NOMO-1 treated with dmso at 0.1 percent for 144 hours (cell line): ENCODE measurements around the gene KIF25.
"Not testable (repeated sequence)": the region's sequence is repeated elsewhere in the genome, so short reads cannot be mapped to it uniquely, and the experiment has no call there.

Experiments used
- DNase-seq: peaks from one replicate; lab custom pipeline; 2025; ENCODE audit not compliant: unreplicated experiment; lab: John Stamatoyannopoulos, UW

The KIF25 gene

DNA sequence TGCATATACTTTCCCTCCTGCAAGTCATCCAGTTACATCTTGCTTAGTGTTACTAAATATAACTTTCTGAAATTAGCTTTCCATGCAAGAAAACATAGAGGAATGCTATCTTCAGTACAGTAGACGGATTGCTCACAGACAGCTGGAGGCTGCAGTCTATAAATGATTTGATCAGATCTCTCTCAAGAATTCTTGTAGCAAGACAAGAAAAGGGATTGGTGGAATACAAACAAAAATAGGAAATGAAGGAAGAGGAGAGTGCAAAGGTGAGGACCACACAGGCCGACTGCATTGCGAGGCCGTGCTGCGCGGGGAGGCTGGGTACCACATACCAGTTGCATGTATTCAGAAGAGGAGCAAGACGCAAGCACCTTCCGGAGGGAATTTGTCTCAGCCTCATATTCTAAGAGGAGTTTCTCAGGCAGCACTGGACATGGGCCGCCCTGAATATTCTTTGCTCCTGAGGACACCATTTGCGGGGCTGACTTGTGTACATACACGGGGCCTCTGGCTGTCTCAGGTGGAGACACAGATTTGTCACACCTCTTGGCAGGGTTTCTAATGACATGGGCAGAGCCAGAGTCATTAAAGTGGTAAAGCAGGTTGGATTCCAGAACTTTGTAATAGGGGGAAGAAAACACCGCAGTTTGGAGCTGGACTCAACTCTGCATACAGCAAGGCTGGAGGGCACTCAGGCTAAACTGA, 22.7 kb upstream of the KIF25 start:
- no peak for DNase-seq

DNA sequence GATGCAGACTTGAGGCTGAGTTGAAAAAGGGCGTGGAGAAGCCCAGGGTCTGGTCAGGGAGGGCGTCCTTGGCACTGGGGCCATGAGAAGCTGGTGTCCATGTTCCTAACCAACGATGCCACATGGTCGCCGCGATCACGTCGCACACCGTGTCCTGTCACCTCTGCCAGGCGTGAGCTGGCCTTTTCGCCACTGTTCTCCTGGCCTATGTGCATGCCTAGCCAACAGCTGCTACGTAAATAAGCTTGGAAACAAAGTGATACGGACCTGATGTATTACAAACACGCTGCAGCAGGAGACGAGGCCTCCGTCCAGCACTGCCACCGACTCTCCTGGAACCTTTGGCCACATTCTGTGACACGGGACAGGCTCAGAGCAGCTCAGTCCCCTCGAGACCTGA, 22.0 kb upstream of the KIF25 start:
- DNase-seq = no peak

DNA sequence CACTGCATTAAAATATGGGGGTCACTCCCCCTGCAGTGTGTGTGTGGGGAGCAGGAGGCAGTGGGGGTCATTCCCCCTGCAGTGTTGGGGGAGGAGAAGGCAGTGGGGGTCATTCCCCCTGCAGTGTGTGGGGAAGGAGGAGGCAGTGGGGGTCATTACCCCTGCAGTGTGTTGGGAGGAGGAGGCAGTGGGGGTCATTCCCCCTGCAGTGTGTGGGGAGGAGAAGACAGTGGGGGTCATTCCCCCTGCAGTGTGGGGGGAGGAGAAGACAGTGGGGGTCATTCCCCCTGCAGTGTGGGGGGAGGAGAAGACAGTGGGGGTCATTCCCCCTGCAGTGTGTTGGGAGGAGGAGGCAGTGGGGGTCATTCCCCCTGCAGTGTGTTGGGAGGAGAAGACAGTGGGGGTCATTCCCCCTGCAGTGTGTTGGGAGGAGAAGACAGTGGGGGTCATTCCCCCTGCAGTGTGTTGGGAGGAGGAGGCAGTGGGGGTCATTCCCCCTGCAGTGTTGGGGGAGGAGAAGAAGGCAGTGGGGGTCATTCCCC, 21.3 kb upstream of the KIF25 start:
- not testable (repeated sequence) for DNase-seq

DNA sequence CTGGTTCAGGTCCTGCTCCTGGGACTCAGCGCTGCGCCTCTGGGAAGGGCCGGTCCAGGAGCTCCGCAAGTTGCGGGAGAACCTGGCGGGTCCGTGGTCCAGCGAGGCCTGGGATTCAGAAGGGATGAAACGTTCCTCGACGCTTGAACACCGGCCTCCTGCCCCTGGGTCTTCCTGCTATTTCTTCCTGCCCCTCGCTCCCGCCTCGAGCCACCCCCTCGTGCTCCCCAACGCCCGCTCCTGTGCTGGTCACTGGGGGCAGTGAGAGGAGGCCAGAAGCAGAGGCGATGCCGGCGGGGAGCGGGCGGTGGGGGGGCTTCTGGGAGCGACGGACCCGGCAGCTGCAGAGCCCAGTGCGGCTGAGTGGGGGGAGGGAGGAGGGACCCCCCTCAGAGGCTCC, 20.8 kb upstream of the KIF25 start:
- no peak for DNase-seq

DNA sequence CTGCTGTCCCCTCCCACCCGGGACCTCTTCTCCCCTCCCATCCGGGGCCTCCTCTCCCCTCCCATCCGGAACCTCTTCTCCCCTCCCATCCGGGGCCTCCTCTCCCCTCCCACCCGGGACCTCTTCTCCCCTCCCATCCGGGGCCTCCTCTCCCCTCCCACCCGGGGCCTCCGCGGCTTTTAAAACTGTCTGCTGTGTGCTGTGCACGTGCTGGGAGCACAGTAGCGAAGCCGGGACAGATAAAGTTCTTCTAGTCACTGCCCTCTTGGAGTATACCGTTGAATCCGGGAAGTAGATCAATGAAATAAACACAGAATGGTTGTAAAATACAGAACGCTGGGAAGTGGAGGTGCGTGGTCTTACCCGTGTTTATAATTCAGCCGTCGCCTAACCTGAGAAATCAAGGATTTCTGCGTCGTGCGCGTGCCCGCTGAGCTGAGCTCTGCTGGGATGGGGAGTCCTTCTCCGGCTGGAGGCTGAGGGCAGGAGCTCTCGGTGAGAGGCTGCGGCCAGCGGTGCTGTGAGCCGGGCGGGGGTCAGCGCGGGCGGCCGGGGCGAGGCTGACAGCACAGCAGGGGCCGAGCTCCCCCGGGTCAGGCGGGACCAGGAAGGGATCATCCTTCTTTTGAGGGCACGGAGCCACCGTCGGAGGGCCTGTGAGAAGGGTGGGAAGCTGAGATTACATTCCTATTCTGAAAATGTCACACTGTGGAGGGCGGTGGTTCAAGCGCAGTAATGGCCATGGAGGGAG, 19.6 kb upstream of the KIF25 start:
- no peak for DNase-seq

DNA sequence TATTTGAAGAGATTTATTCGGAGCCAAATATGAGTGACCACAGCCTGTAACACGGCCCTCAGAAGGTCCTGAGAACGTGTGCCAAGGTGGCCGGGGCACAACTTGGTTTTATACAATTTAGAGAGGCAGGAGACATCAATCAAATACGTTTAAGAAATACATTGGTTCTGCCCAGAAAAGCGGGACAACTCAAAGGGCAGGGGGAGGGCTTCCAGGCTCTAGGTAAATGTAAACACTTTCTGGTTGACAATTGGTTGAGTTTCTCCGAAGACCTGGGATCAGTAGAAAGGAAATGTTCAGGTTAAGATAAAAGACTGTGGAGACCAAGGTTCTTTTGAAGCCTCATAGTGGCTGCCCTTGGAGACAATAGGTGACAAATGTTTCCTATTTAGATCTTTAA, 18.9 kb upstream of the KIF25 start:
- no peak for DNase-seq

DNA sequence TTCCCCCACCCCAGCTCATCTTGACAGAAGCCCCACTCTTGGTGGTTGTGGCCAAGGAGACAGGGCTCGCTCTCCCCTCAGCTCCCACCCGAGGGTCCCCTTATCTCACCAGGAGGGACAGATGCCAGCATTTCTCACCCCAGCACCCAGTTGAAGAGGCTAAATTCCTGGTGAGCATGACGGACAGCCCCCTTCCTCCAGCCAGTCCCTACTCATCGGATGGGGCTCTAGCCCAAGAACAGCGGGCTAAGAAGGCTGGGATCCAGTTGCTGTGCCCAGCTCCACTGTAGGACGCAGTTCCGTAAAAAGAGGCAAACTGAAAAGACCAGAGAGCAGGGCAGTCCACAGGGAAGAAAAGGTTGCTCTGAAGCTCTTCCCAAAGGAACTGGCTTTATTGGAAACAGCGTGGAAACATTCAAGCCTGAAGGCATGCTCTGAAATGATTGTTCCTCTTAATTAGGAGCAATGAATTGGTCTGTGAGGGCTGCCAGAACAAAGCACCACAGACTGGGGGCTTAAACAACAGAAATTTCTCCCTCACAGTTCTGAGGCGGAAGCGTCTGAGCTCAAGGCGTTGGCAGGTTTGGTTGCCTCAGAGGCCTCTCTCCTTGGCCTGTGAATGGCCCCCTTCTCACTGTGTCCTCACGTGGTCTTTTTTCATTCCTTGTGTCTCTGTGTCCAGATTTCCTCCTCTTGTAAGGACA, 17.9 kb upstream of the KIF25 start:
- DNase-seq = no peak

DNA sequence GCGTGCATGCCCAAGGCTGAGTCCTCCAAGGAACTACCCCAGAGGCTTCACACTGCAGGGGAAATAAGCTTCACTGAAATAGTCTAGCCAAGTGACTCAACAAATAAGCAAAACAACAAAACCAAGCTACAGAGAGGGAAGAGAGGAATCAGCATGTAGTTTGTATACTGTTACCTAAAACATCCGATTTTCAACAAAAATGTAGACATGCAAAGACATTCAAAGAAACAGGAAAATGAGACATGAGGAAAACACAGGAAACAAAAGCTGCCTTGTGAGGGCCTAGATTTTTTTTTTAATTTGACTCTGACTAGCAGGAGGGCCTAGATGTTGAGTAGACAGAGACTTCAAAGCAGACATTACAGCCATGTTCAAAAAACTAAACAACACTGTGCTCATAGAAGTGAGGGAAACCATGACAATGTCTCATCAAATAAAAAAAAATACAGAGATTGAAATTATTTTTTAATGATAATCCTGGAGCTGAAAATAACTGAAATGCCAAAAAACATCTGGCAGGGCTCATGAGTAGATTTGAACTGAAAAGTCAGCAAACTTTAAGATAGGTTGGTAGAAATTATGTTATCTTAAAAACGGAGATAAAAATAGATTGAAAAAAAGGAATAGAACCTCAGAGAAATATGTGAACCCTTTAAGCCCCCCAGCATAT, 16.4 kb upstream of the KIF25 start:
- no peak for DNase-seq

DNA sequence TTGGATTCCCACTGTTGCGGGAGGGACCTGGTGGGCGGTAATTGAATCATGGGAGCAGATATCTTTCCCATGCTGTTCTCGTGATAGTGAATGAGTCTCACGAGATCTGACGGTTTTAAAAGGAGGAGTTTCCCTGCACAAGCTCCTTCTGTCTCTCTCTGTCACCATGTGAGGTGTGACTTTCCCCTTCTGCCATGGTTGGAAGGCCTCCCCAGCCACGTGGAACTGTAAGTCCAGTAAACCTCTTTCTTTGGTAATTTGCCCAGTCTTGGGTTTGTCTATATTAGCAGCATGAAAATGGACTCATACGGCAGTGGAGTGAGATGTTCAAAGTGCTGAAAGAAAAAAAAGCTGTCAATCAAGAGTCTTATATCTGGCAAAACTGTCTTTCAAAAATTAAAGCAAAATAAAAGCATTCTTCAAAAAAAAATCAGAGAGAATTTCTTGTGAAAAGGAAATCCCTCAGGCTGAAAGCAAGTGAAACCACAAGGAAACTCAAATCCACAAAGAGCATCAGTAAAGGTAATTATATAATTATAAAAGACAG, 15.5 kb upstream of the KIF25 start:
- DNase-seq = no peak

GRCh38 chr6:167984144-167984719, 13.2 kb upstream of the KIF25 start:
- DNase-seq = no peak

DNA sequence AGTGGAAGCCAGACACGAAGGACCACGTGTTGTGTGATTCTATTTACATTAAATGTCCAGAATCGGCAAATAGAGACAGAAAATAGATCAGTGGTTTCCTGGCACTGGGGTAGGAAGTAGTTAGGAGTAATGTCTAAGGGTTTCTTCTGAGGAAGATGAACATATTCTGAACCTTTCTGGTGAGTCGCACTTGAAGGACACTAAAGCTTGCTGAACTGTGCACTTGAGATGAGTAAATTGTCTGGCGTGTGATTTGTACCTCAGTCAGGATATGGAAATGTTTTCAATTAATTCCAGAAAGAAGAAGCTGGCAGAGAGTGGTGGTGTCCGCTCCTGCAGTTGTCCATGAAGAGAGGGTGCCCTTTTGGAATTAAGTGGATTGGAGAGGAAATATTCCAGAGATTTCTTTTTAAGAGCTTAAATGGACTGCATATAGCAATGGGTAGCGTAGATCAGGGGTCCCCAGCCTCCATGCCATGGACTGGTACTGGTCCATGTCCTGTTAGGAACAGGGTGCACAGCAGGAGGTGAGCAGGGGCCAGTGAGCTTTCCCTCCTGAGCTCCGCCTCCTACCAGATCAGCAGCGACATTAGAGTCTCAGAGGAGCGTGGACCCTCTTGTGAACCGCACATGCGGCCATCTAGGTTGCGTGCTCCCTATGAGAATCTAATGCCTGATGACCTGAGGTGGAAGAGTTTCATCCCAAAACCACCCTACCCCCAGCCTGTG, 12.4 kb upstream of the KIF25 start:
- DNase-seq = no peak

DNA sequence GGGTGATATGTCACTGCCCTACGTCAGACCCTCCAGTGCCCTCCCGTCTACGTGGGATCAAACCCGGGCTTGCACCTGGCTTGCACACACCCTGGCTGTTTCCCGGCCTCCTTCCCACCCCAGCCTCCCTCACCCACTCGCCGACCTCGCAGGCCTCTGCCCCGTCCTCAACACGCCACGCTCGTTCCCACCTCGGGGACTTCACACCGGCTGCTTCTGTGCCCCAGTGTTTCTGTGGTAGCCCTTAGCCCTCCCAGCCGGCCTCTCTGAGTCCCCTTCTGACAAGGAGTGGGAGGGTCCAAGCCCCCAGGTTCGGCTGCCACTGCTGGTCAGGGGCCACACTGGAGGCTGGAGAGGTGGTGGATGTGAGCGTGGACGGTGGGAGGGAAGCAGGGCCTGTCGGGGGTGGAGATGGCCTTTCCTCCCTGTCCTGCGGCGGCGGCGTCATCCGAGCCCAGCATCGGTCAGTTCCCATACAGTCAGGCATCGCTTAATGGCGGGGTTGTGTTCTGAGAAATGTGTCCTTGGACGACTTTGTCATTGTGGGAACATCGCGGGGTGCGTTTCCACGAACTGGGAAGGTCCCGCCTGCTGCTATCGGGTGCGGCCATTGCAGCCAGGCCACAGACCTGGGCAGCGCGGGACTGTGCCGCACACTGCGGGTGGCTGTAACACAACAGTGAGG, 11.4 kb upstream of the KIF25 start:
- DNase-seq = no peak

- no peak for DNase-seq
Observed at GRCh38 chr6:167987396-167988153, 9.9 kb upstream of the KIF25 start.

- DNase-seq = no peak
Observed at GRCh38 chr6:167988154-167988495, 9.3 kb upstream of the KIF25 start.

DNA sequence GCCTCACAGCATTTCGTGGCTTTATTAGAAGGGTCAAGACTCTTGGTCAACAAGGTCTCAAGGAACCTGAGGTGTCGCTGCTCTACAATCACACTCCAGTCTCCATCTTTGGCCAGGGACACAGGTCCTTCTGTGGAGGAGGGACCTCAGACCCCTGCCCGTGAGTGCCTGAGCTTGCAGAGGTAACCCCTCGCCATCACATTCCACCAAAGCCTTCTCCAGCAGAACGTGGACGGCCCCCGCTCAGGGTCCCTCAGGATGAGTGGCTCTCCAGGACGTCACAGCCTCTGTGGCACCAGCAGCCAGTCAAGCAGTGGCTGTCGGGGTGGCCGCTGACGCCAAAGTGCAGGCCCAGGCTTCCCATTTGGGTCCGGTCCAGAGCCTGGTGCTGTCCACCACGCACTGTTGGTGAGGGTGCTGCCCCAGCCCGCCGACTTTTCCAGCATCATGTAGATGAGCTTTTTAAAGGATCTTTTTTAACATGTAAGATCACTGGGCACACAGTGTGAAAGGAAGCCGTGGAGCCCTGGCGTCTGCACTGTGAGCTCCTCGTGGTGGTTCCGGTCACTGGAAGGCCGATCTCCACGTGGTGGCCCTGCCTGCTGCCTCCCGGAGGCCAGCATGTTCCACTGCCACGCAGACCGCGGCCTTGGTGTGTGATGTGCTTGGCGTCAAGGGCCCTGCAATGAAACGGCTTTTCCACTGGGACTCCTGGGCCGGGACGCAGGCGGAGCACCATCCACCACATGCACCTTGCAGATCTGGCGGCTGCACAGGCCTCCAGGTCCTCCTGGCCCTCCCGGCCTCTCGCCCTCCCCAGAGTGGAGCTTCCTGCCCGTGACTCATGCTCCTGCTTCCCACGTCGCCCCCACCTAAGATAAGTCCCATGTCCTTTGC, 8.3 kb upstream of the KIF25 start:
- DNase-seq = no peak

- no peak for DNase-seq
Observed at GRCh38 chr6:167990016-167990945, 7.2 kb upstream of the KIF25 start.

GRCh38 chr6:167993169-167993568, 4.3 kb upstream of the KIF25 start:
- no peak for DNase-seq
